GM12873 (cell line): ENCODE results near the gene ARV1.

Experiments
- TF ChIP-seq, protein P1 (sequence below): IDR thresholded peaks from 2 replicates; pipeline ENCODE4 v1.5.1; 2012; ENCODE audit warnings: low read depth, mild to moderate bottlenecking, moderate library complexity, low read length, control low read depth; ENCODE audit not compliant: insufficient read depth; ENCODE audit errors: missing control alignments

The ARV1 gene

GRCh38 chr1:230985711-230986110, 6.8 kb downstream of the ARV1 start:
- TF ChIP-seq, protein P1, sequence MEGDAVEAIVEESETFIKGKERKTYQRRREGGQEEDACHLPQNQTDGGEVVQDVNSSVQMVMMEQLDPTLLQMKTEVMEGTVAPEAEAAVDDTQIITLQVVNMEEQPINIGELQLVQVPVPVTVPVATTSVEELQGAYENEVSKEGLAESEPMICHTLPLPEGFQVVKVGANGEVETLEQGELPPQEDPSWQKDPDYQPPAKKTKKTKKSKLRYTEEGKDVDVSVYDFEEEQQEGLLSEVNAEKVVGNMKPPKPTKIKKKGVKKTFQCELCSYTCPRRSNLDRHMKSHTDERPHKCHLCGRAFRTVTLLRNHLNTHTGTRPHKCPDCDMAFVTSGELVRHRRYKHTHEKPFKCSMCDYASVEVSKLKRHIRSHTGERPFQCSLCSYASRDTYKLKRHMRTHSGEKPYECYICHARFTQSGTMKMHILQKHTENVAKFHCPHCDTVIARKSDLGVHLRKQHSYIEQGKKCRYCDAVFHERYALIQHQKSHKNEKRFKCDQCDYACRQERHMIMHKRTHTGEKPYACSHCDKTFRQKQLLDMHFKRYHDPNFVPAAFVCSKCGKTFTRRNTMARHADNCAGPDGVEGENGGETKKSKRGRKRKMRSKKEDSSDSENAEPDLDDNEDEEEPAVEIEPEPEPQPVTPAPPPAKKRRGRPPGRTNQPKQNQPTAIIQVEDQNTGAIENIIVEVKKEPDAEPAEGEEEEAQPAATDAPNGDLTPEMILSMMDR: no peak

DNA sequence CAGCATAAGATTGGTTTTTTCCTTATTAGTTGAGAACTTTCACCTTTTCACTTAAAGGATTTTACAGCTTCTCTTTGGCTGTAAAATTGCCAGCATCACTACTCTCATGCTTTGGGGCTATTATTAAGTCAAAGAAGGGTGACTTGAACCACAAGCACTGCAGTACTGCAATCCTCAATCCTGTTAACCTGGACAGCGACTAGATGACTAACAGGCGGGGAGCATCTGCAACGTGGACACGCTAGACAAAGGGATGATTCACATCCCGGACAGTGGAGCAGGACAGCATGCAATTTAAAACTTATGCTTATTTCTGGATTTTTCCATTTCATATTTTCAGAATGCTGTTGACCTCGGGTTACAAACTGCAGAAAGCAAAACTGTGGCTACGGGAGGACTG, 8.1 kb downstream of the ARV1 start:
- TF ChIP-seq, protein P1: no peak

- TF ChIP-seq, protein P1: no peak
Measured at GRCh38 chr1:230987448-230987847, 8.6 kb downstream of the ARV1 start.

GRCh38 chr1:230992100-230992774, 13.3 kb downstream of the ARV1 start:
- TF ChIP-seq, protein P1: no peak

GRCh38 chr1:230994860-230995259, 16.0 kb downstream of the ARV1 start:
- TF ChIP-seq, protein P1: no peak

DNA sequence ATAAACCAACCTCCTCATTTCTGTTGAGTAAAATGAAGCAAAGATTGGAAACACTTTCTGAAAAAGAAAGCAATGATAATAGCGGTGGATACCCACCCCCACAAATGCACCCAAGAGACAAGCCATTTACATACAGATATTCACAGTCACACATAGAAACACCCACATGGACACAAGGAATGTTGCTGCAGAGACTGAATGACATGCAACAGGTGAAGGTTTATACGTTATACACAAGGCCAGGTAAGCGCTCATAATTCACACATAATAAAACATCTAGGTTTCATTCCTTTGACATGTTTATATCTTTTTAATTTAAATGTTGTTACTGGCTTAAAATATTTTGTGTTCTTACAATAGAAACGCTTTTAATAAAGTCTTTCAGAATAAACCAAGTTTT, 21.3 kb downstream of the ARV1 start:
- TF ChIP-seq, protein P1: no peak

GRCh38 chr1:231000639-231001038, 21.7 kb downstream of the ARV1 start:
- TF ChIP-seq, protein P1: no peak
